NOMO-1 (cell line): ENCODE results near the gene KIF1A.

Experiments used
- DNase-seq, 2 experiments: peaks; one replicate each; lab custom pipeline; 2025; ENCODE audit not compliant: unreplicated experiment in 2 of 2; lab: John Stamatoyannopoulos, UW

Gene KIF1A

DNA sequence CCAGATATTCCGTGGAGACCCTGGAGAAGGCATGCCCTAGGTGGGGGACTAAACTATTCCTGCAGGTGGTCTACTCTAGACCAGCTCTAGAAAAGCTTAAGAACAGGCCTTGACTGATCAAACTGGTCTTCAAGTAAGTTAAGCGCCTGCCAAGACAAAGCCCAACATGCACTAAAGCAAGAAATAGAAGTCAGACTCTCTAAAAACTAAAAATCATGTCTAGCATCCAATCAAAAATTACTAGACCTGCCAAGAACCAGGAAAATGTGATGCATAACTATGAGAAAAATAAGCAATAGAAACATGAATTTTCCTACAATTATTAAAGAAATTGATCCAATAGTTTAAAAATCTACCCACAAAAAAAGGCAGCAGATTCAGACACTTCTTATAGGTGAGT, 13.6 kb downstream of the KIF1A start:
- no peak for DNase-seq

DNA sequence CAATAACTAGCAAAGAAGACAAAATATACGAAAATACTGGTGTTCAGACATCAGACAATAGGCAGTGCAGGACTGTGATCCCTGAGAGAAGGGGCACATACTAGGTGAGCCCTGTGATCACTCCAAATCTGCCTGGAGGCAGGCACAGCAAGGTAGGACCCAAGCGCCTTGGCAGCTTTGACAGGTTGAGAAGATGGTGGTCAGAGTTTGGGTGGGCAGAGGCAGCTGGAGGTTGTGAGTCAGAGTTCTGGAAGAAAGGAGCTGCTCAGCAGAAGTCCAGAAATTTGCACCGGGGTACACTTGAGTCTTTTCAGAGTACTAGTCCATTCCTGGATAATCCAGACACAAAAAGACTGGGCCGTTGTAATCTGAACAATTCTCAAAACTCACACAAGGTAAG, 14.0 kb downstream of the KIF1A start:
- no peak for DNase-seq

DNA sequence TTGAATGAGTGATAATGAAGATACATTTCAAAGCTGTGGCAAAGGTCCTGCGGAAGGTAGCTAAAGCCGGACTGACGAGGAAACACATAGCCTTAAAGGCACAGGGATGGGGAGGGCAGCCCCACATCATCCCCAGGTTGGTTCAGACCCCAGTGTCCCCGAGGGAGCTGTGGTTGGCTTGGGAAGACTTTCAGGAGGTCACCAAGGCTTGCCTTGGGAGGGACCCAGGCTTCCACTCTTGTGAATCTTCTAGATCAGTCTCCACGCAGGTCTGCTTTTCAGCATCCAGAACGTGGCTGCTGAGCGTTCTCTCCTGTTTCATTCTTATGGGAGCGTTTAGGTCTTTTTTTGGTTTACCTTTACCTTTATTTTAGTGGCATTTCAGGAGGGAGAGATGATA, 16.8 kb downstream of the KIF1A start:
- no peak for DNase-seq

DNA sequence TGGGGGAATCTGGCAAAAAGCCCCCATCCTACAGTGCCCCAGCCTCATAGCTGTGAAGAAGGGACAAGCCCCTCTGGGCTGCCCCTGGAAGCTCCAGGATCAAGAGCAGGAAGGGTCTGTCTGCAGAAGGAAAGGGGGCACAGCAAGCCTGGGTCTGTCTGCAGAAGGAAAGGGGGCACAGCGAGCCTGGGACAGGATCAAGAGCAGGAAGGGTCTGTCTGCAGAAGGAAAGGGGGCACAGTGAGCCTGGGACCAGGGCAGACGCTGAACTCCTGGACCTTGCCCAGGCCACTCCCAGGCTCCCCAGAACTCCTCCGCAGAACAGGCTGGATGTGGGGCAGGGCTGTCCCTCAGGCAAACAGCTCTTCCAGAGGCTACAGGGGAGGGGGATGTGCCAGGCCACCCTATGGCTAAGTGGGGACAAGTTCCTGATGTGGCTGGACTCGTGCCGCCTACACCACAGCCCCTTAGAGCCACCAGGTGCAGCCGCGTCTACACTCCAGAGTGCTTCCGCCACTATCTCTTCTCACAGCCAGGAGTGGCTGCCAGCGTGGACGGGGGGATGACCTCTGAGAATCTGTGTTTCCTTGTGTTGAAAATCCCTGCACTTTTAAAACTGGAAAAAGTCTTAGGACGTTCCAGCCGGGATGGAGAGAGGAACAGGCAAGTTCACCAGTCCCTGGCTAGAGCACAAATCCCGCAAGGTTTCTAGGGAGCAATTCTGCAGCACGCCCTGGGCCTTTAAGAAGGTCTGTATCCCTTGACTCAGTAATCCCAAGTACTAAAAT, 20.8 kb downstream of the KIF1A start:
- DNase-seq, result no peak

DNA sequence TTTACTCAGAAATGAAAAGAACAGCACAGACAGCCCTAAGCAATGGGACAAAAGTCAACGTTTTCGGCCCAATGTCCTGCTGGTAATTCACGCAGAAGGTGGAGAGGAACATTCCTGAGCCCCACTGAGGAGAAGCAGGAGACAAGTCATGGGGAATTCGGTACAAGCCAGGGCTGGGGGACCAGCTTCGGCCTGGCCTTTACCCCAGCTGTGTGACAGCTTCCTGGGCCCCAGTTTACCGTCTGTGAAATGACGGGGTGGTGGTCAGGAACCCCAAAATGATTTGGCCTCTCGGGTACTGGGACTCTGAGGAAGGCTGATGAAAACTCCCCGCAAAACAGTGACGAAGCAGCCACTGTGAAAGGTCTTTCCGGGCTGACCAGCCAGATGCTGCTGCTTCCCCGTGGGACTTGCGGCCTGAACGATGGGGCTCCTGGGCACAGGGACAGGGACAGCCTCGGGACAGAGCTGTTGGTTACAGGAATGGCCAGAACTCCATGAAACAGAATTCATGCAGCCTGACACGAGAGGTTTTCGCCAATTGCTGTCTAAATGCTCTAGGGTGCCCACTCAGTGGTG, 21.6 kb downstream of the KIF1A start:
- no peak for DNase-seq

DNA sequence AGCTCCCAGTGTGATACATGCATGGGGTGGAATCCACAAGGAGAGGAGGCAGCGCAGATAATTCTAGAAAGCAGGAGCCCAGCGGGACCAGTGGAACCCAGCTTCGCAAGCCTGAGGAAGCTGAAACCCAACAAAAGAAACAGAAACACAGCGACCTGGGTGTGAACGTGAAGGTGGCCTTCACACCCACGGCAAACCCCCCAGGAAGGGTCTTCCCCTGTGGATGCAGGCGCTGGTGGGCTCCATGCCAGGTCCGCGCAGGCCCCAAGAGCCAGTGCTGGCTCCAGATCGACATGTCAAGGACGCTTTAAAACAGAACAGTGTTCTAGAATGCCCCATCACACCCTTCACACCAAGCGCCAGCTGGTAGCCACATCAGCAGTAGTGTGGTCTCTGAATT, 22.1 kb downstream of the KIF1A start:
- no peak for DNase-seq

DNA sequence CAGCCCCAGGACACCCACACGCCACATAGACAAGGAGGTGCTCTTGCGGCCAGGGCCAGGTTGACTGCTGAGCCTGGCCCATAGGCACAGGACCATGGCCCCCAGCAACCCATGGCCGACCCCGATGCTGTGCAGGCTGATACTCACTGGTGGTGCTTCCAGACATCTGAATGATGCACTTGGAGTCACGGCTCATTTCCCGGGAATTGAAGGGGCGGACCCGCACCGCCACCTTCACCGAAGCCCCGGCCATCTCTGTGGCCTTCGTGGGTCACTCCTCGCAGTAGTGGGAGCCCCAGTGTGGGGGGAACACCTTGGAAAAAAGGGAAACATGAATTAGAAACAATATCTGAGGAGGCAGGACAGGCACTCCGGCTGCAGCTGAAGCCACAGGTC, 22.5 kb downstream of the KIF1A start:
- no peak for DNase-seq

DNA sequence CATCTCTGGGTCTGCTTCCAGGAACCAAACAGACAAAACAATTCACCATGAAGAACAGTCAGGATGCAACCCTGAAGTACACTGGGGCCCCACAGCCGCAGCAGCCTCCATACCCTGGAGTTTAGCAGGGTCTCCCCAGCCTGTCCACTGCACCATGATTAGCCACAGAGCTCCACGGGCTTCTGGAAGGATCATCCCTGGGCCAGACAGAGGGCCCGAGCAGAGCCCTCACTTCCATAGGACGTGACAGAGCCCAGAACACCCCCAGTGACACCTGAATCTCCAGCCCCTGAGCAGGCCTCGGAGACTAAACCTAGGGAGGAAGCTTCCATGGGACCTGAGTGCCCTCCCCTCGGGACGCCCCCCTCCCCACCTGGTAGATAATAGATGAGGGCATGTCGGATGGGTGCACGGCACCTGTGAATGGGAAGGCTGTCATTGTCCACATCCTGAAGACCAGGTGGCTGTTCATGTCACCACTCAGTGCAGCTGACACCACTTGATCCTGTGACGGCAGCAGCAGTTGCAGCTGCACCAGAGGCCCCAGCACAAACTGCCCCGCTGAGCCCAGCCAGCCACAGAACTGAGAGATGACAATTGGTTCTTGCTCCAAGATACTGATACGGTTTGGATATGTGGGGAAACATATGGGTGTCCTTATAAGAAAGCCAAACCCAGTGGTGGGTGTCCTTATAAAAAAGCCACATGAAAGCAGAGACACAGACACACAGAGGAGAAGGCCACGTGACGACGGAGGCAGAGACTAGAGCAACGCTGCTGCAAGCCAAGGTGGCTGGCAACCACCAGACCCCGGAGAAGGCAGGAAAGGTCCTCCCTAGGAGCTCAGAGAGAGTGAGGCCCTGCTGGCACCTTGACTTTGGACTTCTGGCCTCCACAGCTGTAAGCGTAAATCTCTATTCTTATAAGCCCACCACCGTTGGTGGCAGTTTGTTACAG, 23.2 kb downstream of the KIF1A start:
- DNase-seq, result no peak

DNA sequence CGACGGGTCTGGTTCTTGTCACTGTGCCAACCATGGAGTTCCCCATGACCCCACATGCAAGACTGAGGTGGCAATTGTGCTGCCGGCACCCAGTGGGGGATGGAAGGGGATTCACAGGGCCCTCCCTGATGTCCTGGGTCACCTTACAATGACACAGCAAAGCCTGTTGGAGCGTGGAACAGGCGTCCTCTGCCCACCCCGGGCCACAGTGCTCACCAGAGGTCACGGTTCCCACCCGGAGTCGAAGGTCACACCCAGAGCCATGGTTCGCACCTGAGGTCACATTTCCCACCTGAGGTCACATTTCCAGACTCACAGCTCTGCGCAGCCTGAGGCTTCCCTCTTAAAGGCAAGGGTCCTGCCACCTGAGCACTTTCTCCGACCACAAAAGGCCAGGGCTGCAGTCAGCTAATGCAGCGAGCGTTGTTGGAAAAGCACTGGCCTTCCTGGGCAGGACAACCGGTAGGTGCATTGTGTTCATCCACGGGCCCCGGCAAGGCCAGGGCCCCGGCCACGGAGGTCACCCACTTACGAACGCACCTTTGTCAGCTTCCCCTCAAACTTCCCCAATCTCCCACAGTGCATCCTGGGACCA, 24.0 kb downstream of the KIF1A start:
- DNase-seq, result no peak

DNA sequence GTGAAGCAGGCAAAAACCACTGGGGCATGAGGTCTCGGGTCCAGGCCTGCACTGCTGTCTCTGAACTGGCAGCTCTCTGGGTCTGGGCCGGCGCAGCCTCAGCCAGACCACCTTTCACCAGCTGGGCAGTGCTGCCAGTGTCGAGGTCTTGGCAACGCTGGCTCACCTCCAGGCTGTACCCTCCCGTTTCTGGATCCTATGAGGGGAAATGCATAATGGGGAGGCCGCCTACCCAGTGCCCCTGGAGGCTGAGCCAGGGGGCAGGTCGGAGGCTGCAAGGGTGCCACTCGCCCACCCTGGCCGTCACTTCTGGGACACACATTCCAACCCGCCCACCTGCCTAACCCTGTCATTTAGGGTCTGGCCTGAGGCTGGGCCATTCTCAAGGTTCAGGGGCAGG, 24.6 kb downstream of the KIF1A start:
- DNase-seq, result no peak

DNA sequence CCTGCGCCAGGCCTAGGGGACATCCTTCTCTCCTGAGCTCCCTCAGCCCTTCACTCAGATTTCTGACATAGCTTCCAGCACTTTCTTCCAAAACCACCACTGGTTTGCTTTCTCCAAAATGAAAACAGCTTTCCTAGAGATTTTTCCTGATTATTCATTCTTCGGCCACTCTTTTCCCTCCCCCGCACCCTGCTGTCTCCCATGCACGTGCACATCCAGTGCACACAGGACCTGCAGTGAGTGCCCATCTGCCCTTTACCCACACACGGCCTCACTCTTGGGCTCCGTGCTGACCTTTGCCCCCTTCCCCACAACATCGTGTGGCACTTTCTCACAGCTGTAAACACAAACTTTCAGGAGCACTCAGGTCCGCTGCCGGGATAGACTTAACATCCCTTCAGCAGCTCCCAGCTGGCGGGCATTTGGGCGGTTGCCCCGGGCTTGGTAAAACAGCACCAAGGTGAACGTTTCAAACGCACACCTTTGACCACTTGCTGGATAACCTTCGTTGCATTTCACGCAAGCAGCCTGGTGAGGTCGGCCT, 25.8 kb downstream of the KIF1A start:
- no peak for DNase-seq

DNA sequence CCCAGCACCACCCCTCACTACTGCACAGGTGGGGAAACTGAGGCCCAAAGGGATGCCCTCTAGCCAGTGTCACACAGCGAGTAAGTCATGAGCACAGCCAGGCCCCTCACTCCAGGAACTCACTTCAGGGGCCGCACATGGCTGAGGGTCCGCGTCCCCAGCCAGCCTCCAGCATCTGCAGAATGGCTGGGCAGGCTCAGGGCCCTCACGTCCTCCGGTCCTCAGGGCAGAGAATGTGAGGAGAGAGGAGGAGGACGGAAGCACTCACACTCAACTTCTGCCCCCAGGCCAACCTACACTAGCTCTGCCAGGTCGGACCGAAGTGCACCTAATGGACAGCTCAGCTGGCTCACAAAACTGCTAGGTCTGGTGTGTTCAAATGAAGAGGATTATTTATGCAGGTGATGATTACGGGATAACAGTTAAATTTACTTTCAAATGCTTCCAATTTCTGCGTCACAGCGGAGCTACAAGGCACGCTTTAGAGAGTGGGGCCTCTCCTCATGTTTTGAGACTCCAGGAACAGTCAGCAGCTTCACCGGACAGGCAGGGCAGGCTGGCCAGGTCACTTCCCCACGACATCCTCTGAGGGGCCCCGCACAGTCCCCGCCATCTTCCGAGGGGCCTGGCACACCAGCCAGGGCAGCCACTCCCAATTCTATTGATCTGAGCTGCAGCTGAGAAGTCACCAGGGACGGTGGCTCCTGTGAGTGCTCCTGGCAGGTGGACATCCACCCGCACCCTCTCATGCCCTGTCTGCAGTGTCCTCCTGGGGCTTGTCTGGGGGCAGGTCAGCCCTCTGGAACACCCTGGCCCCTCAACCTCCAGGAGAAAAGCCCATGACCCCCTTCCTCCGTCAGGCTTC, 26.5 kb downstream of the KIF1A start:
- no peak for DNase-seq

DNA sequence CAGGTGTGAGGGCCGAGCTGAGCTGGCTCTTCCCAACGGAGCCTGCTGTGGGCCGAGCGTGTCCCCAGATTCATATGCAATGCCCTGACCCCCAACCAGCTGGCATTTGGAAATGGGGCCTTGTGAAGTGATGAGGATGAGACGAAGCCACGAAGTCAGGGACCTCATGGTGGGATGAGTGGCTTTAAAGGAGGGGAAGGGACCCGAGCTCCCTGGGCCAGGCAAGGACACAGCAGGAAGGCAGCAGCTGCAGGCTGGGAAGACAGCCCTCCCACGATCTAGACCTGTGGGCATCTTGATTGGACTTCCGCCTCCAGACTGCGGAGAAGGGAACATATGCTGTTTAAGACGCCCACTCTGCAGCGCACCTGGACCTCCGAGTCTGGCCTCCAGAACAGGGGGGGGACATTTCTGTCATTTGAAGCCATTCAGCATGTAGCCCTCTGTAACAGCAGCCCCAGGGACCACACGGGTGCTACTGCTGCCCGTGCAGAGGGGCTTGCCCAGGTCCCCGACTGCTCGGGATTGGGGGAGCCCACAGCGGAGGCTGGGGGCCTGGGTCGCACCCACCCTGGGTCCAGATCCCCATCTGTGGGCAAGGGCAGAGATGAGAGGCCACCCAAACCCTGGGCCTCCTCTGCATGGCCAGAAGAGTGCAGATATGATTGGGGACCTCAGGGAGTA, 27.2 kb downstream of the KIF1A start:
- DNase-seq, result no peak

DNA sequence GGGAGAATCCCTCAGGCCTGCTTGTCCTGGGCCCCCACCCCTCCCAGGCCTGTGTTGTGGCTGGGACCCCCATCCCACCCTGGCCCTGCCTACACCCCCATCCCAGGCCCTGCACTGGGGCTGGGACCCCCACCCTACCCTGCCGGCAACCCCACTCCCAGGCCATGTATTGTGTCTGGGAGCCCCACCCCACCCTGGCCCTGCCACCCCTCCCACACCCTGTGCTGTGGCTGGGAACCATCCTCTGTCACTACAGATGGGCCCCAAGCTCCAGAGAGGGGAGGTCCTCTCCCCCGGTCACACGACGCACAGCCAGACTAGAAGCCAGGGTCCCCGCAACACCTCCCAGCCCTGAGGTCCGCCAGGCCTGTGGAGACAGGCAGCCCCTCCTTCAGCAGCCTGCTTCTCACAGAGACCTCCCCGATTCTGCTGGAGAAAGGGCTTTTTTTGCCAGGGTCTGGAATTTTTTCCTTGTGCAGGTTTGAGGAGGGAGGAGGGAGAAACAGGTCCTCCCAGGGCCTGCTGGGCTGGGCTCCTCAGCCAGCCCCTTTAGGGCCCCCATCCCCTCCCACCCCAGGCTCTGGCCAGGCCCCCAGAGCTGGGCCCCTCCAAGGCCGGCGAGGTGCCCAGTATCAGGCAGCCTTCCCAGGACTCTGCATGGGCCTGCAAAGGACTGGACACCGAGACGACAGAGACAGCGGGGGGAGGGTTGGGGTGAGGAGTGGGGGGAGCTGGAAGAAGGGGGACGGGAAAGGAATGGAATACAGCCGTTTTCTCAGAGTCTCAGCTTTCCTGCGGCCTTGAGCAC, 28.0 kb downstream of the KIF1A start:
- no peak for DNase-seq

DNA sequence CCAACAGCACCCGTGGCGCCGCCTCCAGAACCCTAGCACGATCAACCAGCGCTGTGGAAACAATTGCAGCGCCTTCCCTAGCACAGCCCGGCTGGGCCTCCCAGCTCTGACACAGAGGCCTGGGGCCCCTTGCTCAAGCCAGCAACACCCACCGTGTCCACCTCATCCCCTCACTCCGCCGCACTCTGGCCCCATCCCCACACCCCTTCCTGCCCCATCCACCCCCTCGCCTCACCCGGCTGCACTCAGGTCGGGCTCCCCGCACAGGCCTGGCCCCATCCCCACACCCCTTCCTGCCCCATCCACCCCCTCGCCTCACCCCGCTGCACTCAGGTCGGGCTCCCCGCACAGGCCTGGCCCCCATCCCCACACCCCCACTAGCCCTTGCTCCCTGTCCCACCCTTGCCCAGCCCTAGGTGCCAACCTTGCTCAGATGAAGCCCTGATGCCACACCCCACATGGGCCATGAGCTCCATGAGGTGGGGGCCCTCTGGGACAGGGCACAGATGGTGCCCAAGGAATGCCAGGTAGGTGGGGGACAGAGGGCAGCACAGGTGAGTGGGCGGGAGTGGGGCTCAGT, 28.7 kb downstream of the KIF1A start:
- no peak for DNase-seq

DNA sequence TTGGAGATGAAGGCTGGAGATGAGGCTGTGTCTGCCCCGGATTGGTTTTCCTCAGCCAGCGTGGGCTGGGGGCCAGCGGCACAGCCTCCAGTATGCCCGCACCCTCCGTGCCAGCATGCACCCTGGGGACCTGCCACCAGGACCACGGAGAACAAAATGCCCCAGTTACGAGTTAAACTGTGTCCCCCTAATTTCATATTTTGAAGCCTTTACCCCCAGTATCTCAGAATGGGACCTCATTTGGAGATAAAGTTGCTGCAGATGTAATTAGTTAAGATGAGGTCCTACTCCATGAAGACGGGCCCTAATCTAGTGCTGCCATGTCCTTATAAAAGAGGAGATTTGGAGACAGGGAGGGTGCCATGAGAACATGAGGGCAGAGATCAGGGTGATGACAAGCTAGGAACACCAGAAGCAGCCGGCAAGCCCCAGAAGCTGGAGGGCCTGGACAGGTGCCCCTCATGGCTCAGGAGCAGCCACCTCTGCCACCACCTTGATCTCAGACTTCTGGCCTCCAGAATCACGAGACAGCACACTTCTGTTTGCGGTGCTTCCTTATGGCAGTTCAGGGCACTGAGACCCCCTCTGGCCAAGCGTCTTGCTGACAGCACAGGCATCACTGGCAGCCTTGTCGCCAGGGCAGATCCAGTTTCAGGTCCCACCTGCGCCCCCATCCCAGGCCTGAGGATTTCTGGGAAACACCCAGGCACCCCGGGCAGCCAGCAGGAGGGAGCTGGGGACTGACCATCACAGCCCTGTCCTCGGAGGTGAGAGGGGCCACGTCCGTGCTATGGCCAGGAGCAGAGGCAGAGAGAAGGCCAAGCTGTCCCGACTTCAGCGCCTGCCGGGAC, 29.4 kb downstream of the KIF1A start:
- no peak for DNase-seq
